GM19025 (cell line): ENCODE results near the gene COLEC11.
"Not testable (repeated sequence)": the region's sequence is repeated elsewhere in the genome, so short reads cannot be mapped to it uniquely, and the experiment has no call there.

Experiments used
- ATAC-seq: cut with Tn5 transposase; IDR thresholded peaks from one replicate; pipeline ENCODE4 v1.9.1; 2021; ENCODE audit warnings: mild to moderate bottlenecking, low read depth, moderate library complexity; ENCODE audit not compliant: unreplicated experiment

Gene COLEC11

DNA sequence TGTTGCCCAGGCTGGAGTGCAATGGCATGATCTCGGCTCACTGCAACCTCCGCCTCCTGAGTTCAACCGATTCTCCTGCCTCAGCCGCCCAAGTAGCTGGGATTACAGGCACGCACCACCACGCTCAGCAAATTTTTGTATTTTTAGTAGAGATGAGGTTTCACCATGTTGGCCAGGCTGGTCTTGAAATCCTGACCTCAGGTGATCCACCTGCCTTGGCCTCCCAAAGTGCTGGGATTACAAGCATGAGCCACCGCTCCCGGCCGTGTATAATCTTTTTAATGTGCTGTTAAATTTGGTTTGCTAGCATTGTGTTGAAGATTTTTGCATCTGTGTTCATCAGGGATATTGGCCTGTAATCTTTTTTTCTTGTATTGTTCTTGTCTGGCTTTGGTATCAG is 24.7 kb downstream of the COLEC11 start:
- ATAC-seq: not testable (repeated sequence)

DNA sequence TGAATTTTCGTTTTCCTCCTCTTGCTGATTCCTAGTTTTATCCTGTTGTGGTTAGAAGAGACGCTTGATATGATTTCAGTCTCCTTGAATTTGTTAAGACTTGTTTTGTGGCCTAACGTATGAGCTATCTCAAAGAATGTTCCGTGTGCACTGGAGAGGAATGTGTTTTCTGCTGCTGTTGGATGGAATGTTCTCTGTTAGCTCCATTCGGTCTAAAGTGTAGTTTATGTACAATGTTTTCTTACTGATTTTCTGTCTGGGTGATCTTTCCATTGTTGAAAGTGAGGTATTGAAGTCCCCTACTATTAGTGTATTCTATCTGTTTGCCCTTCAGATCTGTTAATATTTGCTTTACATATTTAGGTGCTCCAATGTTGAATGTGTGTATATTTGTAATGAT is 25.9 kb downstream of the COLEC11 start:
- no peak for ATAC-seq

DNA sequence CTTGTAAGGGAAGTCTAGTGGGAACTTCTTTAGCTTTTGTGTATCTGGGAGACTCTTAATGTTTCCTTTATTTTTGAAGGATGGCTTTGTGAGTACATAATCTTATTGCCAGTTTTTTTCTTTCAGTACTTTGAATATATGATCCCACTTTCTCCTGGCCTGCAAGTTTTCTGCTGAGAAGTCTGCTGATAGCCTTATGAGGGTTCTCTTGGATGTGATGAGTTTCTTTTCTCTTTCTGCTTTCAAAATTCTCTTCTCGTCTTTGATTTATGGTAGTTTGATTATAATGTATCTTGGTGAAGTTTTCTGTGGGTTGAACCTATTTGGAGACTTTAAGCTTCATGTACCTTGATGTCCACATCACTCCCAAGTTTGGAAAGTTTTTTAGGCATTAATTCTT is 28.1 kb downstream of the COLEC11 start:
- no peak for ATAC-seq

DNA sequence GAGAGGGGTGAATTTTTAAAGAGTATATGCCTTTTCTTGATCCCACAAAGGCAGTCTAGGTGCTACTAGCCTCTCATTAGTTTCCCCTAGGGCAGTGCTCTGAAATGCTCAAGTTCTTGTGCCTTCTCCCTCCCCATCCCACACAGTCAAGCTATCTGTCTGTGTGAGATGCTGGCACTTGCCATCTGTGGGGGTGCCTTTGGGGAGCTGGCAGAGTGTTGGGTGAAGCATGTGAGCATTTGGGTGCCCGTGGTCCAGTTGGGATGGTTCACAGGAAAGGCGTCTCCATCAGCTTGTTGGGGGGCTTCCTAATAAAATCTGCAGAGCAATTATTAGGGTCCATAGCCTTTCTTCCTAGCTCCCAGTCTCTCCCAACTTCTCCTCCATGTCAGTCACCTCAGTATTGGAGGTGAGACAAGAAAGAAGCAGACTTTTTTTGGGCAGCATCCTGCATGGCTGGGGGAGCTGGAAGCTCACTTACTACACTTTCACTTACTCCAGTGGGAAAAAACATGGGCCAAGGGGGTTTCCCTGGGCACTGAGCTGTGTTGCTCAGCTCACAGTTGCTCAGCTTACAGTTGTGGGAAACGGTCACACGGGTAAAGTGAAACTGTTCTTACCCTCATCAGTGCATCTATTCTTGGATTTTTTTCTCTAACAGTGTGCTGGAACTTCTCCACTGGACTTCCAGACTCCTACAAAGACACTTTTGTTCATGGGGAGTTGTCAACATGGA is 29.3 kb downstream of the COLEC11 start:
- ATAC-seq: no peak

DNA sequence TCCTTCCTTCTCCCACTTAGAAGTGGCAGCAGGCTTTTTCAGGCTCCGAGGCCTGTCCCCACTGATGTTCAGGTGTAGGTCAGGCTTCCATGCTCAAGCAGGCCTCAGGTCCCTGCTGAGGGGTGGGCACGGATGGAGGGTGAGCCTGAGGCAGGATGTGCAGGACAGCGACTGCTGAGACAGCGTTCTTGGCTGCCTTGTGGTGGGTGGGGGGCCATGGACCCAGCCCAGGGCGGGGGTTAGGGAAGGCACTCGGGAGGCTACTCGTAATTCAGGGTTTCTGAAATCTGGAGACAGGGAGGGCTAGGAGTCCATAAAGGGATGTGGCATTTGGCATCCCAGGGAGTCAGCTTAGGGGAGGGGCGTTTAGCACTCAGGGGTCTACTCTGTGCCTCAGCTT is 30.3 kb downstream of the COLEC11 start:
- no peak for ATAC-seq

DNA sequence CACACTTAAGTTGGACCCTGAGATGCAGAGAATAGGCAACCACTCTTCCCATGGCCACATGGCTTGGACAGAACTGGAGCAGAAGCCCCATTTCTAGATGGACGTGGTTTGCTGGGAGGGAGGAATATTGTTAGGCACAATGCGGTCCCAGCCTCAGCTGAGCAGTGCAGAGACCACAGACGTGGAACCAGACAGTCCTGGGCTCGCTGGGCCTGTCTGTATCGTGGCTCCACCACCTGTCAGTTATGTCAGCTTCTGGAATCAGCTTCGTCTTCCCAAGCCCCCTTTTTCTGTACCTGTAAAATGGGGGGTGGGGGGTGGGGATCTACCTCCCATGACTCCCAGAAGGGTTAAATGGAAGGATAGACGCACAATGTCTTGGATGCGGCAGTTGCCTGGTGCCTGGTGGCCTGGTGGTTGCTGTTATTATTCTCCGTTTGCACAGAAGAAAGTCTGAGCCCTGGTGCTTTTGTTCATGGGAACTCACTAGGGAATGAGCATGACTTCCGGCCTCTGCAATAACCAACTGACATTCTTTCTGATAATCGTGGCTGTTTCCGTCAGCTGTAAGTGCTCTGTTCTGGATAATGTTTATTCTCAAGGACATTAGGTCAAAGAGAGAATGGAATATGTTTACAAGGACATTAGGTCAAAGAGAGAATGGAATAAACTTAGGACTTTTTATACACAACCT is 31.4 kb downstream of the COLEC11 start:
- ATAC-seq: no peak

GRCh38 chr2:3626812-3627499 is 32.0 kb downstream of the COLEC11 start:
- no peak for ATAC-seq

- ATAC-seq: no peak
Observed at GRCh38 chr2:3627500-3628100, 32.7 kb downstream of the COLEC11 start.

- no peak for ATAC-seq
Observed at GRCh38 chr2:3628241-3628679, 33.3 kb downstream of the COLEC11 start.

GRCh38 chr2:3628800-3629199 is 33.9 kb downstream of the COLEC11 start:
- no peak for ATAC-seq

DNA sequence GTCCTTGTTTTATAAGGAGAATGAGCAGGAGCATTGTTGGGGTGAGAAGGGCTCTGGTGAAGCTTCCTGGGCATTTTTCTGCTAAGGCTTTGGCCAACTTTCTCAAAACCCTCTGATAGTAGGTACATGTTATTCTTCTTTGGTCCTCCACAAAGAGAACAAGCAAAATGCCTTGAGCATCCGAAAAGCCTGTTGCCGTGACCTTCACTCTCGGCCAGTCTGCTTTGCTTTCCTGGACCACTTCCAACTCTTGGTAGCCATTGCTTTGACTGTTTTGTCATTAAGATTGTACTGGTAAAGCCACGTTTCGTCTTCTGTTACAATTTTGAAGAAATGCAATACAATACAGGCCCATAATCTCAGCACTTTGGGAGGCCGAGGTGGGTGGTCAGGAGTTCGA is 35.7 kb downstream of the COLEC11 start:
- no peak for ATAC-seq

DNA sequence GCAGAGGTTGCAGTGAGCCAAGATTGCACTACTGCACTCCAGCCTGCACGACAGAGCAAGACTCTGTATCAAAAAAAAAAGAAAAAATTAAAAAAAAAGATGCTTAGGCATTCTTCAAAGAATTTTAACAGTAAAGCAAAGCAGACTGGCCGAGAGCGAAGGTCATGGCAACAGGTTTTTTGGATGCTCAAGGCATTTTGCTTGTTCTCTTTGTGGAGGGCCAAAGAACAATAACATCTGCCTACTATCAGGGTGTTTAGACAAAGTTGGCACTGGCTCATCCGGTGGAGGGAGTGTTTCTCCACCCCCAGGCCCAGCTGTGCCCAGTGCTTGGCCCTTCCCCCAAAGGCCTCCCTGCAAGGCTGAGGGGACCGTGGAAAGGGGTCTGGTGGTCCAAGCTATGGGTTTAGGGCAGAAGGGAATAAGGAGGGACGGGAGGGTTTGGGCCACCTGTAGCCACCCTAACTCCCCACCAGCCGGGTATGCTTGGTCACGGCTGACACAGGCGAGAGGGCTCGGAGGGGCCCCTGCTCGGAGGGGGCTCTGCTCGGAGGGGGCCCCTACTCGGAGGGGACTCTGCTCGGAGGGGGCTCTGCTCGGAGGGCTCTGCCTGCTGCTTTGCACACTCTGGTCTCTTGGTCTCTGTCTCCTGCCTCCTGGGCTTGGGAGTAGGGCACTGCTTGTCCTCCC is 36.4 kb downstream of the COLEC11 start:
- ATAC-seq: no peak

GRCh38 chr2:3631851-3632659 is 37.1 kb downstream of the COLEC11 start:
- ATAC-seq: no peak

- no peak for ATAC-seq
Observed at GRCh38 chr2:3633089-3633981, 38.4 kb downstream of the COLEC11 start.

- no peak for ATAC-seq
Observed at GRCh38 chr2:3633982-3634595, 39.2 kb downstream of the COLEC11 start.

- ATAC-seq: no peak
Observed at GRCh38 chr2:3634596-3635121, 39.7 kb downstream of the COLEC11 start.

GRCh38 chr2:3635171-3635974 is 40.5 kb downstream of the COLEC11 start:
- no peak for ATAC-seq
